Transverse colon (tissue), 4 donors: ENCODE measurements around the gene CCR1.

Source experiments
- POLR2A ChIP-seq: fragments of 450-650 bp; IDR thresholded peaks from one replicate; pipeline ENCODE4 v1.6.1; 2016; ENCODE audit warnings: antibody characterized with exemption, mild to moderate bottlenecking, moderate library complexity
- POLR2AphosphoS5 ChIP-seq, 3 donors: sonication (generic); formaldehyde crosslinking; IDR thresholded peaks; one replicate each; pipeline ENCODE4 v1.6.1; 2016; ENCODE audit warnings: antibody characterized with exemption in 3 of 3
- TF ChIP-seq, protein P1 (sequence below), 5 experiments: fragments of 200-600 bp in 3 of 5; fragments of 450-650 bp in 2 of 5; sonication (generic) in 3 of 5; IDR thresholded peaks; 1 replicate in 2 of 5; 2 replicates in 3 of 5; pipeline ENCODE4 v1.5.1; 2016 to 2017; ENCODE audit warnings: antibody characterized with exemption in 5 of 5, inconsistent platforms in 3 of 5, mild to moderate bottlenecking in 2 of 5, moderate library complexity in 1 of 5

DNA sequence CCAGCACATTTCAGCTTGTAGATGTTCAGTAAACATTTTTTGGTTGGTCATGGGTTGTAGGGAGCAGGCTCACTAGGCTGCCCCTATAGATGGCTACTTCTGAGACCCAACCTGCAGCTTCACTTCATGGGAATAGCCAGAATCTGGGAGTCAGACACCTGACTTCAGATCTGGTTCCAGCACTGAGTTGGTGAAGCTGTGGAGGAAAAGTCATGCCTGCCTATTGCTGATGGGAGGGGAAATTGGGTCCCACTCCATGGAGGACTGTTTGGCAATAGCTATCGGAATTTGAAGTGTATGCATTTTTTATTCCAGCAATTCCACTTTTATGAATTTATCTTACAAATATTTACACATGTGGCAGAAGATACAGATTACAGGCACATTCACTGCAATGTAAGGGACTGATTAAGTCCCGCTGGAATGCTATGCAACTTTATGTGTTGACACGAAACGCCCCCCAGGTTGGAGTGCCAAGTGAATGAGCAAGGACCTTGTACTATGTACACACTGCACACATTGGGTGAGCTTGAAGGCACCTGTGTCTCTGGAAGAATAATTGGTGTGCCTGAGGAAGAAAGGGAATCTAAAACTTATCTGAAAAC is 7.8 kb upstream of the CCR1 start:
- TF ChIP-seq POLR2A (no peak), POLR2AphosphoS5 (IDR thresholded peaks at IDR 0.05) (no peak)
- TF ChIP-seq, protein P1, sequence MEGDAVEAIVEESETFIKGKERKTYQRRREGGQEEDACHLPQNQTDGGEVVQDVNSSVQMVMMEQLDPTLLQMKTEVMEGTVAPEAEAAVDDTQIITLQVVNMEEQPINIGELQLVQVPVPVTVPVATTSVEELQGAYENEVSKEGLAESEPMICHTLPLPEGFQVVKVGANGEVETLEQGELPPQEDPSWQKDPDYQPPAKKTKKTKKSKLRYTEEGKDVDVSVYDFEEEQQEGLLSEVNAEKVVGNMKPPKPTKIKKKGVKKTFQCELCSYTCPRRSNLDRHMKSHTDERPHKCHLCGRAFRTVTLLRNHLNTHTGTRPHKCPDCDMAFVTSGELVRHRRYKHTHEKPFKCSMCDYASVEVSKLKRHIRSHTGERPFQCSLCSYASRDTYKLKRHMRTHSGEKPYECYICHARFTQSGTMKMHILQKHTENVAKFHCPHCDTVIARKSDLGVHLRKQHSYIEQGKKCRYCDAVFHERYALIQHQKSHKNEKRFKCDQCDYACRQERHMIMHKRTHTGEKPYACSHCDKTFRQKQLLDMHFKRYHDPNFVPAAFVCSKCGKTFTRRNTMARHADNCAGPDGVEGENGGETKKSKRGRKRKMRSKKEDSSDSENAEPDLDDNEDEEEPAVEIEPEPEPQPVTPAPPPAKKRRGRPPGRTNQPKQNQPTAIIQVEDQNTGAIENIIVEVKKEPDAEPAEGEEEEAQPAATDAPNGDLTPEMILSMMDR (IDR thresholded peaks at IDR 0.05): no peak
